ENCODE measurements around the gene JSRP1. TPM values are rescaled to one million over a fixed set of nuclear protein-coding genes. Genes with fewer than 3 reads are reported as not detected.

JSRP1 gene
- total RNA-seq, 4 donors from 2014 or later, result not detected

DNA sequence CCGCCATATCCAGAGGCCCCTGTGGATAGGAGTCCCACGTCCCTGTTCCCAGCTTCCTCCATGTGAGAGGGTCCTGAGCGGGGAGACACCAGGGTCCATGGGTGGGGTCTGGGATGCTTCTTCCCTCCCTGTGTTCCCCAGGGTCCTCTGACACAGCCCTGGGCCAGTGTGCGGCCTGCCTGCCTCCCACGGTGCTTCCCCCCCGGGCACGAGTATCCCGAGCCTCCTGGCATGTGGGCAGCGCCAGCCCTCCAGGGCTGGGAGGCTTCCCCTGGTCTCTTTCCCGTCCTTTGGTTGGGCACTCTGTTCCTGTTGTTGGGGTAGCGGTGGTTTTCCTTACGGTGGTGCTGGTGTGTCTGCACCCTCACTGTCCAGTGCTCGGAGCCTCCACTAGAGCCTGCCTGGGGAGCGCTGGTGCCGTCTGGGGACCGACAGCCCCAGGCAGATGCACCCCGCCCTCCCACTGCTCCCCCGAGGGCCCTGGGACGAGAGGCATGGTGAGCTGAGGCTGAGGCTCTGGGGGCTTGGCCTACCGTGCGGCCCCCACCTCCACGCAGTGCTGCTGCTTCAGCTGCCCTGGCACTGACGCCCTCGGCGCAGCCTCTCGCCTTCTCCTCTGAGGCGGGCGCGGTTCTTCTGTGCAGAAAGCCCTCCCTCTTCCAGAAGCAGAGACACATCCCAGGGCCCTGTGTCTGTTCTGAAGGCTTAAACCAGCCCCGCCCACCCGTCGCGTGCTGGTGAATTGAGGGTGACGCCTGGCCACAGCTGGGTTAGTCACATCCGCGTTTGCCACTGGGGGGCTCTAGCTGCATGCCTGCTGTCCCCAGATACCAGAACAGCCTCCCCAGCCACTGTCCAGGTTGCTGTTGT, 48.0 kb downstream of the JSRP1 start:
- Histone ChIP-seq H3K4me3 (no peak overlapping the region), H3K27me3 (no peaks in the 10 kb centered on the region), H3K27ac (no peak overlapping the region), H3K4me1 (no peaks in the 10 kb centered on the region), H3K36me3 (no peaks in the 10 kb centered on the region), H3K9me3 (no peaks in the 10 kb centered on the region)
- TF ChIP-seq, protein P1, sequence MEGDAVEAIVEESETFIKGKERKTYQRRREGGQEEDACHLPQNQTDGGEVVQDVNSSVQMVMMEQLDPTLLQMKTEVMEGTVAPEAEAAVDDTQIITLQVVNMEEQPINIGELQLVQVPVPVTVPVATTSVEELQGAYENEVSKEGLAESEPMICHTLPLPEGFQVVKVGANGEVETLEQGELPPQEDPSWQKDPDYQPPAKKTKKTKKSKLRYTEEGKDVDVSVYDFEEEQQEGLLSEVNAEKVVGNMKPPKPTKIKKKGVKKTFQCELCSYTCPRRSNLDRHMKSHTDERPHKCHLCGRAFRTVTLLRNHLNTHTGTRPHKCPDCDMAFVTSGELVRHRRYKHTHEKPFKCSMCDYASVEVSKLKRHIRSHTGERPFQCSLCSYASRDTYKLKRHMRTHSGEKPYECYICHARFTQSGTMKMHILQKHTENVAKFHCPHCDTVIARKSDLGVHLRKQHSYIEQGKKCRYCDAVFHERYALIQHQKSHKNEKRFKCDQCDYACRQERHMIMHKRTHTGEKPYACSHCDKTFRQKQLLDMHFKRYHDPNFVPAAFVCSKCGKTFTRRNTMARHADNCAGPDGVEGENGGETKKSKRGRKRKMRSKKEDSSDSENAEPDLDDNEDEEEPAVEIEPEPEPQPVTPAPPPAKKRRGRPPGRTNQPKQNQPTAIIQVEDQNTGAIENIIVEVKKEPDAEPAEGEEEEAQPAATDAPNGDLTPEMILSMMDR (IDR thresholded peaks at IDR 0.05), result peak in 2 of 4 experiments; percentile 5 to 13
- TF ChIP-seq POLR2A (IDR thresholded peaks at IDR 0.05), result no peak
- DNase-seq, result peak in 1 of 2 donors; percentile 45
- intact Hi-C loops (cut with DNase I; ENCODE audit: low total_unique reads), result no loop called here

DNA sequence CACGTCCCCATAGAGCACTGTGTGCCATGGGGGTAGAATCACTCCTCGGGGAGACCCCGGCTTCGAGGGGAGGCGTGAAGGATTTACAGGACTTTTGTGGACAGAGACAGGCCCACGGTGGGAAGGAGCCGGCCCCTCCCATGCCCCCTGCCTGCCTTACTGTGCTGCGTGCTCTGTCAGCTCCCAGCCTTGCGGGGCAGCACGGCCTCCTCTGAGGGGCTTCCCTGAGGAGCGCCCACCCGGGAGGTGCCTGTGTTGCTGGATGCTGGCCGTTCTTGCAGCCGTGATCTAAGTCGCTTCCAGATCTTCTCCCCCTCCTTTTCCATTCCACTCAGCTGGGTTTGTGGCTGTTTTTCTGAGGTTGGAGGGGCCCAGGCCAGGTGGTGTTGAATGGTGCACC, 49.2 kb downstream of the JSRP1 start:
- Histone ChIP-seq H3K36me3 (no peaks in the 10 kb centered on the region), H3K4me3 (no peak overlapping the region), H3K27me3 (no peaks in the 10 kb centered on the region), H3K27ac (no peak overlapping the region), H3K4me1 (no peaks in the 10 kb centered on the region), H3K9me3 (no peaks in the 10 kb centered on the region)
- intact Hi-C loops (cut with DNase I; ENCODE audit: low total_unique reads), result no loop called here
- no peak for DNase-seq
- TF ChIP-seq POLR2A (IDR thresholded peaks at IDR 0.05), result no peak
- TF ChIP-seq, protein P1 (IDR thresholded peaks at IDR 0.05), result no peak

DNA sequence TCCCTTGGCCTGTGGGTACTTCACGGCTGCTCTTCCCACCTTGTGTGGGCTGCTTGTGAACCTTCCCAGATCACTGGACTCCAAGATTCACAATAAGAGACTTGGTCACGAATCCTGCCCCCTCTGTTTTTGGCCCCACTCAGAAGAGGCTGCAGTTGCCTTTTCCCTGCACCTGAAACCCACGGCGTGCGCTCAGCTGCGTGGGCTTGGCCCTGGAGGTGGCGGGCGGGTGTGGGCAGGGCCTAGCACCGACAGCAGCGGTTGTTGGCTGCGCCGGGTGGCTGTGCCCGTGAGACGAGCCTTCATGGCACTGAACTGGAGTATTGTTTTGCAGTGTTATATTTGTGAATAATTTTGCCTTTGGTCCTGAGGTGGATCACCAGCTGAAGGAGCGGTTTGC, 53.9 kb downstream of the JSRP1 start:
- H3K27ac ChIP-seq, result no peak overlapping the region
- TF ChIP-seq, protein P1 (IDR thresholded peaks at IDR 0.05), result no peak
- TF ChIP-seq POLR2A (IDR thresholded peaks at IDR 0.05), result no peak
- intact Hi-C loops (cut with DNase I; ENCODE audit: low total_unique reads), result no loop called here
- no peak overlapping the region for H3K4me3 ChIP-seq
- H3K27me3 ChIP-seq, result no peaks in the 10 kb centered on the region
- no peak for DNase-seq
- H3K4me1 ChIP-seq, result no peaks in the 10 kb centered on the region
- no peaks in the 10 kb centered on the region for H3K36me3 ChIP-seq
- H3K9me3 ChIP-seq, result no peaks in the 10 kb centered on the region

MicroRNAs within 50 kb of the gene (microRNA counts, 767-probe panel; counts per million panel counts)
- microRNA hsa-miR-1227, result 0 counts per million in 2 donors

Small RNA genes lying within 50 kb of the gene (microRNA-seq; reads per million reads assigned to microRNA genes)
- gene MIR1227 (ENCODE audit: borderline microRNAs expressed, borderline replicate concordance) (not detected), gene MIR4321 (ENCODE audit: borderline microRNAs expressed, borderline replicate concordance) (not detected)

Small RNA genes lying within 50 kb of the gene (small RNA-seq; reads per million reads assigned to genes)
- not detected for gene MIR1227

Other genes with a start within 250 kb of the JSRP1 start
- gene BTBD2, start 240.7 kb downstream of the JSRP1 start, total RNA-seq, result 100 to 1,000 TPM in 1 of 4 donors, 10 to 100 TPM in 3; 48.2 to 105 (median 61.8) TPM
- gene MKNK2, start 205.2 kb downstream of the JSRP1 start, total RNA-seq, result 100 to 1,000 TPM in 2 of 4 donors, 10 to 100 TPM in 2; 34.6 to 155 (median 81.7) TPM
- 10 to 100 TPM; 10.2 to 81.4 (median 20.7) TPM for gene MOB3A, start 160.1 kb downstream of the JSRP1 start, total RNA-seq
- 10 to 100 TPM in 1 of 4 donors, 1 to 10 TPM in 3; 1.5 to 86.1 (median 5.7) TPM for gene IZUMO4, start 159.5 kb downstream of the JSRP1 start, total RNA-seq
- gene AP3D1, start 104.9 kb downstream of the JSRP1 start, total RNA-seq, result 10 to 100 TPM; 33.8 to 97.5 (median 49.8) TPM
- 10 to 100 TPM in 2 of 4 donors, 1 to 10 TPM in 2; 3.2 to 45.3 (median 10.0) TPM for gene DOT1L, start 92.5 kb downstream of the JSRP1 start, total RNA-seq
- gene PLEKHJ1, start 20.1 kb downstream of the JSRP1 start, total RNA-seq, result 10 to 100 TPM in 3 of 4 donors, 1 to 10 TPM in 1; 5.9 to 56.7 (median 30.1) TPM
- 100 to 1,000 TPM in 1 of 4 donors, 10 to 100 TPM in 3; 33.2 to 107 (median 50.6) TPM for gene SF3A2, start 19.6 kb downstream of the JSRP1 start, total RNA-seq
- gene AMH, start 7.1 kb downstream of the JSRP1 start, total RNA-seq, result 1 to 10 TPM in 1 of 4 donors, under 1 TPM in 1, not detected in 2; 0.35 to 3.5 TPM
- gene PEAK3, start 25.8 kb upstream of the JSRP1 start, total RNA-seq, result under 1 TPM in 2 of 4 donors, not detected in 2; 0.26 to 0.40 TPM
- not detected for gene LINGO3, start 51.7 kb upstream of the JSRP1 start, total RNA-seq
- 100 to 1,000 TPM in 3 of 4 donors, 10 to 100 TPM in 1; 51.8 to 186 (median 142) TPM for gene LSM7, start 72.2 kb upstream of the JSRP1 start, total RNA-seq
- gene SPPL2B, start 72.3 kb upstream of the JSRP1 start, total RNA-seq, result 10 to 100 TPM; 14.3 to 58.5 (median 31.5) TPM
- gene TMPRSS9, start 103.8 kb upstream of the JSRP1 start, total RNA-seq, result under 1 TPM in 1 of 4 donors, not detected in 3; 0.69 TPM
- 10 to 100 TPM in 3 of 4 donors, 1 to 10 TPM in 1; 6.5 to 53.8 (median 31.9) TPM for gene TIMM13, start 171.2 kb upstream of the JSRP1 start, total RNA-seq
- 10 to 100 TPM; 10.3 to 75.7 (median 17.1) TPM for gene LMNB2, start 200.5 kb upstream of the JSRP1 start, total RNA-seq
- gene GADD45B, start 219.7 kb upstream of the JSRP1 start, total RNA-seq, result 10 to 100 TPM; 17.6 to 68.2 (median 38.0) TPM